ENCODE results near the gene MCTS1.

The MCTS1 gene

GRCh38 chrX:120660637-120661036 is 56.7 kb downstream of the MCTS1 start:
- in situ Hi-C loops (cut with MboI; ENCODE audit: low sequenced_read_pairs, unreplicated experiment) = no loop called here
- no peak for DNase-seq (ENCODE audit: low spot score)
- no peak for TF ChIP-seq CTCF (IDR thresholded peaks at IDR 0.05; ENCODE audit: borderline replicate concordance, control extremely low read depth, extremely low read depth, insufficient read depth, missing control alignments)
